H1 (cell line): Measurements from ENCODE around the gene TMA7B. TPM values are rescaled to one million over a fixed set of nuclear protein-coding genes. Genes with fewer than 3 reads are reported as not detected.

Experiments
- BCL11A ChIP-seq, 2 experiments: IDR thresholded peaks; one replicate each; pipeline ENCODE4 v1.6.1; 2011; ENCODE audit warnings: low read depth in 2 of 2, low read length in 2 of 2, mild to moderate bottlenecking in 2 of 2
- BRCA1 ChIP-seq: IDR thresholded peaks from 2 replicates; pipeline ENCODE4 v1.6.1; 2012; ENCODE audit warnings: low read depth, low read length, improper control_type of control experiment
- CHD2 ChIP-seq: IDR thresholded peaks from 2 replicates; pipeline ENCODE4 v1.6.1; 2012; ENCODE audit warnings: low read length, improper control_type of control experiment
- CTBP2 ChIP-seq: IDR thresholded peaks from 2 replicates; pipeline ENCODE4 v1.7.0; 2011; ENCODE audit warnings: borderline replicate concordance, mild to moderate bottlenecking, moderate library complexity, mixed read lengths, low read length; ENCODE audit not compliant: insufficient read depth, insufficient read length
- JUN ChIP-seq: IDR thresholded peaks from 2 replicates; pipeline ENCODE4 v1.6.1; 2011; ENCODE audit warnings: low read depth, mild to moderate bottlenecking, improper control_type of control experiment, low read length
- KDM4A ChIP-seq: IDR thresholded peaks from one replicate; pipeline ENCODE4 v1.7.1; 2012; ENCODE audit warnings: low read depth, mild to moderate bottlenecking, moderate library complexity, low read length, inconsistent platforms; ENCODE audit not compliant: severe bottlenecking
- ZNF274 ChIP-seq: IDR thresholded peaks from 2 replicates; pipeline ENCODE4 v1.7.0; 2012; ENCODE audit warnings: low read length, borderline replicate concordance; ENCODE audit errors: extremely low read depth
- polyA plus RNA-seq, 7 experiments: library from polyadenylated mRNA; depleted of rRNA in 3 of 7; stranded (reverse) in 5 of 7; unstranded in 2 of 7; fragments of >200 nt in 5 of 7; fragments of 200-250 nt in 2 of 7; gene quantifications; 1 replicate in 5 of 7; 2 replicates in 1 of 7; 4 replicates in 1 of 7; pipeline versions ENCODE4 v1.2.1 to v1.2.3, GENCODE V29; 2011 to 2013; ENCODE audit warnings: missing spikeins in 2 of 7, mixed read lengths in 2 of 7
- total RNA-seq: library from RNA; stranded (reverse); fragmentation: NEBNext Ultra II Directional; extraction: Animal tissue kit (Norgen Biotek cat#: 25700); gene quantifications from 2 replicates; pipeline ENCODE4 v1.2.1, GENCODE V29; 2021

Gene TMA7B
- total and polyA plus RNA-seq, 2 of the 8 experiments (the other 6 are each of a cell fraction or from before 2014, with no cell fraction given): not detected

DNA sequence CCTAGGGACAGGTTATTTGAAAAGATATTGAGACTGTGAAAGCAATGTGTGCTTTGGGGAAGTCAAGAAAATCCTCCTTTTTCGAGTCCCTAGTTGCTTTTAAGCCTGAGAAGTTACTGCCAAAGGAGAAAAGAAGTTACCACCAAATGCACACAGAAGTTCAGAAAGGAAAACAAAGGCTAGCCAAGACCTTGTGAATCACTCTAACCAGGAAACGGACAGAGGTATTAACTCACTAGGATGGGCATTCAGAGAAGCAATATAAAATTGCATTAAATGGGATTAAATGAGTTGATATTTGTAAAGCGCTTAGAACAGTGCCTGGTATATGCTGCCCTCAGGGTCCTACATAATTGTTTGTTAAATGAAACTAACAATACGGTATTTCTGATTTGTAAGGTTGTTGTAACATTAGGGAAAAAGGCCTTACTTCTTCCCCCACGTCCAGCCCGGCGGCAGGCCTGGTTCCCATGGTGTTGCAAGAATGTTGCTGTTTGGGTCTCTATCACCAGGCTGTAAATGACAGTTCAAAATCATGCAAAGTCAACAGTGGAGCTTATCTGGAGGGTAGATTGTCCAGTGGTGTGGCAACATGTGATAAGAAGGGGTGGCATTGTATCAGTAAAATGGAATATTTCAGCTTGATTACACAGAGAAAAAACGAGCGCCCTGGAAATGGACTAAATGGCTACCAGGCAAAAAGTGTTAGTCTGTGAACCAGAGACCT lies 7.1 kb downstream of the TMA7B start (continued):
- TF ChIP-seq BRCA1 (no peak), JUN (no peak), KDM4A (no peak), ZNF274 (no peak), CTBP2 (no peak), BCL11A (IDR thresholded peaks at IDR 0.05; ENCODE audit: low read depth in 2 of 2, low read length in 2 of 2) (no peak), CHD2 (no peak)
- TF ChIP-seq, all 59 proteins: peak for 0
